Esophagus muscularis mucosa (tissue), 4 donors: Measurements from ENCODE around the gene NINJ2. TPM values are rescaled to one million over a fixed set of nuclear protein-coding genes. Genes with fewer than 3 reads are reported as not detected.

Experiments
- DNase-seq: peaks from one replicate; pipeline ENCODE4 v3.0.0-alpha.2; 2017; ENCODE audit errors: extremely low spot score
- H3K27ac ChIP-seq, 4 donors: fragments of 200-600 bp; sonication (generic); replicated peaks in 1 of 4; 1 replicate in 3 of 4; 2 replicates in 1 of 4; pipeline ENCODE4 v1.5.1; 2016 to 2019; ENCODE audit warnings: mild to moderate bottlenecking in 1 of 4
- H3K27me3 ChIP-seq, 4 donors: fragments of 200-600 bp; sonication (generic); one replicate each; pipeline versions ENCODE4 v1.5.1 to v1.6.0; 2016 to 2019
- H3K36me3 ChIP-seq, 4 donors: fragments of 200-600 bp; sonication (generic); one replicate each; pipeline ENCODE4 v1.5.1; 2016 to 2019
- H3K4me1 ChIP-seq, 4 donors: fragments of 200-600 bp; sonication (generic); one replicate each; pipeline ENCODE4 v1.5.1; 2016 to 2019
- H3K4me3 ChIP-seq, 4 donors: fragments of 200-600 bp; sonication (generic); 1 replicate in 2 of 4; 2 replicates in 2 of 4; pipeline ENCODE4 v1.5.1; 2016 to 2019; ENCODE audit warnings: mild to moderate bottlenecking in 4 of 4, moderate library complexity in 1 of 4
- H3K9me3 ChIP-seq, 4 donors: fragments of 200-600 bp; sonication (generic); 1 replicate in 3 of 4; 2 replicates in 1 of 4; pipeline ENCODE4 v1.5.1; 2016 to 2019
- CTCF ChIP-seq, 3 experiments: fragments of 200-600 bp in 2 of 3; fragments of 450-650 bp in 1 of 3; sonication (generic) in 2 of 3; IDR thresholded peaks; one replicate each; pipeline ENCODE4 v1.5.1; 2017 to 2019; ENCODE audit warnings: antibody characterized with exemption in 3 of 3, mild to moderate bottlenecking in 2 of 3, moderate library complexity in 1 of 3
- EP300 ChIP-seq: sonication (generic); formaldehyde crosslinking; IDR thresholded peaks from one replicate; pipeline ENCODE4 v1.6.1; 2017; ENCODE audit warnings: antibody characterized with exemption
- POLR2A ChIP-seq: fragments of 450-650 bp; IDR thresholded peaks from one replicate; pipeline ENCODE4 v1.6.1; 2017; ENCODE audit warnings: antibody characterized with exemption, moderate library complexity, mild to moderate bottlenecking, low read depth
- POLR2AphosphoS5 ChIP-seq, 2 donors: sonication (generic); formaldehyde crosslinking; IDR thresholded peaks; one replicate each; pipeline ENCODE4 v1.6.1; 2017; ENCODE audit warnings: antibody characterized with exemption in 2 of 2
- WGBS: methylation state at CpG from one replicate; pipeline ENCODE4 v1.1.5; 2018; 5-methylcytosine and 5-hydroxymethylcytosine counted together
- intact Hi-C: fragments of 100-400 bp; cut with DNase I; formaldehyde crosslinking; loops from one replicate; pipeline ENCODE4 v1.15.1; 2023
- total RNA-seq, 4 donors: library from RNA; depleted of rRNA; stranded (reverse); fragments of >200 nt; gene quantifications; one replicate each; pipeline versions ENCODE4 v1.1.0 to v1.2.1, GENCODE V29; 2016

NINJ2 gene
- total RNA-seq, 4 donors from 2014 or later, result 2.9 to 11.1 (median 7.1) TPM

- TF ChIP-seq EP300, result no peak
- no peak for TF ChIP-seq CTCF (IDR thresholded peaks at IDR 0.05)
- TF ChIP-seq POLR2AphosphoS5 (IDR thresholded peaks at IDR 0.05), result no peak
- TF ChIP-seq POLR2A, result no peak
- Histone ChIP-seq H3K36me3 (no peaks in the 10 kb centered on the region), H3K9me3 (peaks cover 0 to 7% (median 2%) of the 10 kb centered on the region in 4 donors), H3K27me3 (no peaks in the 10 kb centered on the region), H3K4me3 (no peak overlapping the region), H3K4me1 (peaks cover 0 to 6% (median 0%) of the 10 kb centered on the region in 4 donors), H3K27ac (no peak overlapping the region)
- intact Hi-C loops, result no loop called here
- 84% methylated on average over 4 of the region's 4 CpGs for WGBS
- DNase-seq, result no peak
Observed at GRCh38 chr12:527729-528128, 135.5 kb downstream of the NINJ2 start.

- TF ChIP-seq CTCF (IDR thresholded peaks at IDR 0.05), result no peak
- TF ChIP-seq EP300, result no peak
- TF ChIP-seq POLR2AphosphoS5 (IDR thresholded peaks at IDR 0.05), result no peak
- no peak for TF ChIP-seq POLR2A
- no peaks in the 10 kb centered on the region for H3K27me3 ChIP-seq
- WGBS, result 87% methylated on average over 3 of the region's 7 CpGs
Observed at GRCh38 chr12:527241-527640, 136.0 kb downstream of the NINJ2 start.

GRCh38 chr12:526089-526488 is 137.2 kb downstream of the NINJ2 start:
- Histone ChIP-seq H3K4me3 (no peak overlapping the region), H3K9me3 (no peaks in the 10 kb centered on the region), H3K27ac (no peak overlapping the region), H3K36me3 (no peaks in the 10 kb centered on the region), H3K4me1 (peaks cover 0 to 6% (median 0%) of the 10 kb centered on the region in 4 donors), H3K27me3 (peaks cover 0 to 5% (median 0%) of the 10 kb centered on the region in 4 donors)
- no peak for DNase-seq
- 86% methylated on average over 6 of the region's 6 CpGs for WGBS
- no peak for TF ChIP-seq POLR2AphosphoS5 (IDR thresholded peaks at IDR 0.05)
- no peak for TF ChIP-seq POLR2A
- intact Hi-C loops, result no loop called here

More at GRCh38 chr12:527241-527640, 136.0 kb downstream of the NINJ2 start:
- H3K4me1 ChIP-seq, result peaks cover 0 to 6% (median 0%) of the 10 kb centered on the region in 4 donors
- no peak overlapping the region for H3K27ac ChIP-seq
- H3K4me3 ChIP-seq, result no peak overlapping the region
- no peak for DNase-seq
- H3K36me3 ChIP-seq, result no peaks in the 10 kb centered on the region
- peaks cover 0 to 2% (median 0%) of the 10 kb centered on the region in 4 donors for H3K9me3 ChIP-seq
- intact Hi-C loops, result no loop called here

GRCh38 chr12:524167-524951 is 138.9 kb downstream of the NINJ2 start:
- intact Hi-C loops, result no loop called here
- H3K9me3 ChIP-seq, result no peaks in the 10 kb centered on the region
- H3K4me3 ChIP-seq, result no peak overlapping the region
- H3K27me3 ChIP-seq, result peaks cover 0 to 21% (median 0%) of the 10 kb centered on the region in 4 donors
- TF ChIP-seq EP300 (no peak), POLR2A (no peak), POLR2AphosphoS5 (IDR thresholded peaks at IDR 0.05) (no peak), CTCF (IDR thresholded peaks at IDR 0.05) (no peak)
- no peak for DNase-seq
- 83% methylated on average over 10 of the region's 10 CpGs for WGBS
- H3K27ac ChIP-seq, result no peak overlapping the region
- no peaks in the 10 kb centered on the region for H3K36me3 ChIP-seq
- peaks cover 0 to 6% (median 0%) of the 10 kb centered on the region in 4 donors for H3K4me1 ChIP-seq

- H3K4me3 ChIP-seq, result no peak overlapping the region
- intact Hi-C loops, result no loop called here
- H3K4me1 ChIP-seq, result peaks cover 0 to 6% (median 0%) of the 10 kb centered on the region in 4 donors
- no peak overlapping the region for H3K27ac ChIP-seq
- no peak for DNase-seq
- 75% methylated on average over 7 of the region's 7 CpGs for WGBS
- H3K27me3 ChIP-seq, result peaks cover 0 to 25% (median 0%) of the 10 kb centered on the region in 4 donors
- TF ChIP-seq POLR2AphosphoS5 (IDR thresholded peaks at IDR 0.05) (no peak), POLR2A (no peak), CTCF (IDR thresholded peaks at IDR 0.05) (no peak), EP300 (no peak)
- H3K36me3 ChIP-seq, result no peaks in the 10 kb centered on the region
- H3K9me3 ChIP-seq, result no peaks in the 10 kb centered on the region
Observed at GRCh38 chr12:522692-523378, 140.4 kb downstream of the NINJ2 start.
